ENCODE results near the gene NR1I3. TPM values are rescaled to one million over a fixed set of nuclear protein-coding genes. Genes with fewer than 3 reads are reported as not detected.

NR1I3 gene
- total RNA-seq, 1 donor from 2014 or later = not detected

DNA sequence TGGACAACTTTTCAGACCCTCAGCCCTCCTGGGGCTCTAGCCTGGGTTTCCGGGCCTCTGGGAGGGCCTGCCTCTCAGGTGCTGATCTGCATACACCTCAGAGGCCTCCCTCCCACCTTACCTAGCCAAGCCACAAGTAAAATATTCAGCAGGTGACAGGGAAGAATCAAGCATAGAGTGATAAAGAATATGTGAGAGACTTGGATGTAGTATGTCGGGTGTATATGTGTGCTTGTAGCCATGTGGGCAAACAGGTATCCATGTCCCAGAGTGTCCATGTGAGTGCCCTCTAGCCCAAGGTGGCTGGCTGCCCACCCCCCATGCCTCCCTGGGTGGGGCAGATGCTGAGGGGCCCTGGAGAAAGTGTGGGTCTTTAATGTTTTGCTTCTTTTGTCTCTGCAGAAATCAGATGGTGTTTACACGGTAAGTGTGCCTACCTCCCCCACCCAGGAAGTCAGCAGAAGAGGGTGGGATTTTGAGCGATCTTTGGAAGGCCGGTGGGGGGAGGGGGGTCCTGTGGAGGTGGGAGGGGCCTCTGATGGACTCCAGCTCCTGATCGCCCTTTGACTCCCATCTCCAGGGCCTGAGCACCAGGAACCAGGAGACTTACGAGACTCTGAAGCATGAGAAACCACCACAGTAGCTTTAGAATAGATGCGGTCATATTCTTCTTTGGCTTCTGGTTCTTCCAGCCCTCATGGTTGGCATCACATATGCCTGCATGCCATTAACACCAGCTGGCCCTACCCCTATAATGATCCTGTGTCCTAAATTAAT, 19.5 kb downstream of the NR1I3 start:
- intact Hi-C loops (cut with micrococcal nuclease) = no loop called here
- H3K4me3 Mint-ChIP-seq = no peak overlapping the region
- peaks cover 15% of the 10 kb centered on the region for H3K36me3 Mint-ChIP-seq (ENCODE audit: low read depth)
- no peaks in the 10 kb centered on the region for H3K27me3 Mint-ChIP-seq
- no peak for DNase-seq
- no peak overlapping the region for H3K27ac Mint-ChIP-seq
- H3K4me1 Mint-ChIP-seq = peaks cover 39% of the 10 kb centered on the region
- H3K9me3 Mint-ChIP-seq = no peaks in the 10 kb centered on the region

- peaks cover 39% of the 10 kb centered on the region for H3K4me1 Mint-ChIP-seq
- H3K27ac Mint-ChIP-seq = no peak overlapping the region
- DNase-seq = no peak
- no peaks in the 10 kb centered on the region for H3K27me3 Mint-ChIP-seq
- H3K9me3 Mint-ChIP-seq = no peaks in the 10 kb centered on the region
- H3K4me3 Mint-ChIP-seq = no peak overlapping the region
- H3K36me3 Mint-ChIP-seq (ENCODE audit: low read depth) = peaks cover 21% of the 10 kb centered on the region
- intact Hi-C loops (cut with micrococcal nuclease) = no loop called here
Observed at GRCh38 chr1:161217831-161218230, 20.2 kb downstream of the NR1I3 start.

DNA sequence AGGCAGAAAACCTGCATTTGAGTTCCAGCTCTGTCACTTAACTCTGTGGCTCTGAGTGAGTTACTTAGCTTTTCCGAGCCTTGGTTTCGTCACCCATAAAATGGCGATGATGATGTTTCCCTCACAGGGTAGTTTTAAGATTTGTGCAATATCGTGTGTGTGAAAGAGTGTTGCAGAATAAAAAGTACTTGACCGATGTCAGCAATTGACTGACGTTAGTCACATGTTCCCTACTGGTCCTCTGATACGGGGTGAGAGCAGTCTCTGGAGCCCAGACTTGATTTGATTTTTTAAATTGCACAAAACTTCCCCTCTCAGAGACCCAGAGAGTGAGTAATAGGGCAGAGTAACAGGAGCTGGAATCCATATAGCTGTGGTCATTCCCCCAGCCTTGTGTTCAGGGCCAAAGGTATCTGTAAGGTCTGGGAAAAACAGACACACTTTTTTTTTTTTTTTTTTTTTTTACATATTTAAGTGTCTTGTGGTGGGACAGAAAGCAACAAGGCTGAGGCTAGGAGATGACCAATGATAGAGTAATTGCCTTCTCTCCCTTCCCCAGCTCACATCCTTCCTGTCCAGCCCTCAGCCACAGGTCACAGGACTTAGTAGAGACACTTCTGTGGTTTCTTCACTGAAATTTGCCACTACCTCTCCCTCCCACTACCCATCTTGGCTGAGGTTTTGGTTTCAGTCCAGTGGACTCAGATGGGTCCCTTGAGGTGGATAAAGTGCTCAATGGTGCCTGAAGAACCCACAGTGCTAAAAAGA, 20.9 kb downstream of the NR1I3 start:
- H3K27me3 Mint-ChIP-seq = no peaks in the 10 kb centered on the region
- DNase-seq = peak; percentile 60
- H3K4me3 Mint-ChIP-seq = no peak overlapping the region
- no peaks in the 10 kb centered on the region for H3K9me3 Mint-ChIP-seq
- intact Hi-C loops (cut with micrococcal nuclease) = no loop called here
- peaks cover 39% of the 10 kb centered on the region for H3K4me1 Mint-ChIP-seq
- peaks cover 27% of the 10 kb centered on the region for H3K36me3 Mint-ChIP-seq (ENCODE audit: low read depth)
- H3K27ac Mint-ChIP-seq = peak overlapping the region; percentile 64

- no peak for DNase-seq
- H3K4me1 Mint-ChIP-seq = peaks cover 38% of the 10 kb centered on the region
- no peaks in the 10 kb centered on the region for H3K27me3 Mint-ChIP-seq
- peak within 1 kb of the TSS; percentile 31 for H3K27ac Mint-ChIP-seq
- H3K36me3 Mint-ChIP-seq (ENCODE audit: low read depth) = peaks cover 42% of the 10 kb centered on the region
- H3K4me3 Mint-ChIP-seq = peak within 1 kb of the TSS; percentile 44
- no peaks in the 10 kb centered on the region for H3K9me3 Mint-ChIP-seq
- intact Hi-C loops (cut with micrococcal nuclease) = no loop called here
Observed at GRCh38 chr1:161215076-161215475, 22.9 kb downstream of the NR1I3 start, which contains the start of gene FCER1G. FCER1G (plus strand) TSS chr1:161215295; CDS start chr1:161215322, 27 bp downstream.

GRCh38 chr1:161214369-161214768, 23.6 kb downstream of the NR1I3 start:
- no peak overlapping the region for H3K4me3 Mint-ChIP-seq
- peaks cover 49% of the 10 kb centered on the region for H3K36me3 Mint-ChIP-seq (ENCODE audit: low read depth)
- intact Hi-C loops (cut with micrococcal nuclease) = no loop called here
- no peak for DNase-seq
- no peaks in the 10 kb centered on the region for H3K27me3 Mint-ChIP-seq
- no peak overlapping the region for H3K27ac Mint-ChIP-seq
- H3K9me3 Mint-ChIP-seq = no peaks in the 10 kb centered on the region
- peaks cover 42% of the 10 kb centered on the region for H3K4me1 Mint-ChIP-seq

DNA sequence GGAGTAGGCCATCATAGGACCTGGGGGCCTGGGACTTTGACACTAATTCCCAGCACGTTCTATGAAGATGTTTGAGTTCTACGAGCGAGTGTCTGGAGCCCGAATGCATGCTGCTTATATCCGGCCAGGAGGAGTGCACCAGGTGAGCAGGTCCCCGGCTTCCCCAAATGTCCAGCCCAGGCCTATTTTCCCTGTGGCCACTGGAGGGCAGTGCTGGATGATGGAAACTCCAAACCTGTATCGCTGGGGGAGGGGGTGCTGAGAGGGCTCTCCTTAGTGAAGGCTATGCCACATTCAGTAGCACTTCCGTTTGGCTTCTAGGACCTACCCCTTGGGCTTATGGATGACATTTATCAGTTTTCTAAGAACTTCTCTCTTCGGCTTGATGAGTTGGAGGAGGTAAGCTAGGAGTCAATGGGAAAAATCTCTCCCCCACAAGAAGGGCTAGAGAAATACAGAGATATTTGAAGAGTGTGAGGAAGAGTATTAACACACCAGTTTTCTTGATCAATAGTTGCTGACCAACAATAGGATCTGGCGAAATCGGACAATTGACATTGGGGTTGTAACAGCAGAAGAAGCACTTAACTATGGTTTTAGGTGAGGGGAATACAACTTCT, 28.1 kb downstream of the NR1I3 start:
- Mint-ChIP-seq H3K36me3 (ENCODE audit: low read depth) (peaks cover 62% of the 10 kb centered on the region), H3K9me3 (no peaks in the 10 kb centered on the region), H3K27ac (no peak overlapping the region), H3K4me1 (peaks cover 34% of the 10 kb centered on the region), H3K27me3 (no peaks in the 10 kb centered on the region), H3K4me3 (no peak overlapping the region)
- DNase-seq = peak; percentile 92
- intact Hi-C loops (cut with micrococcal nuclease) = loop anchor here (2.0 to 5.0 kb wide), 2 partner anchors 15 to 82 kb away; no protein-coding TSS in a partner anchor

GRCh38 chr1:161207173-161207572, 30.8 kb downstream of the NR1I3 start:
- Mint-ChIP-seq H3K4me1 (peaks cover 40% of the 10 kb centered on the region), H3K27me3 (no peaks in the 10 kb centered on the region), H3K36me3 (ENCODE audit: low read depth) (peaks cover 55% of the 10 kb centered on the region), H3K27ac (no peak overlapping the region), H3K4me3 (no peak overlapping the region), H3K9me3 (no peaks in the 10 kb centered on the region)
- no peak for DNase-seq
- intact Hi-C loops (cut with micrococcal nuclease) = loop anchor here (5.0 kb wide), 1 partner anchor 85 kb away; no protein-coding TSS in a partner anchor

- H3K27ac Mint-ChIP-seq = no peak overlapping the region
- H3K9me3 Mint-ChIP-seq = no peaks in the 10 kb centered on the region
- no peak overlapping the region for H3K4me3 Mint-ChIP-seq
- H3K36me3 Mint-ChIP-seq (ENCODE audit: low read depth) = peaks cover 49% of the 10 kb centered on the region
- intact Hi-C loops (cut with micrococcal nuclease) = loop anchor here (5.0 kb wide), 1 partner anchor 86 kb away; no protein-coding TSS in a partner anchor
- H3K27me3 Mint-ChIP-seq = no peaks in the 10 kb centered on the region
- peaks cover 45% of the 10 kb centered on the region for H3K4me1 Mint-ChIP-seq
- no peak for DNase-seq
Observed at GRCh38 chr1:161206411-161207140, 31.4 kb downstream of the NR1I3 start.

DNA sequence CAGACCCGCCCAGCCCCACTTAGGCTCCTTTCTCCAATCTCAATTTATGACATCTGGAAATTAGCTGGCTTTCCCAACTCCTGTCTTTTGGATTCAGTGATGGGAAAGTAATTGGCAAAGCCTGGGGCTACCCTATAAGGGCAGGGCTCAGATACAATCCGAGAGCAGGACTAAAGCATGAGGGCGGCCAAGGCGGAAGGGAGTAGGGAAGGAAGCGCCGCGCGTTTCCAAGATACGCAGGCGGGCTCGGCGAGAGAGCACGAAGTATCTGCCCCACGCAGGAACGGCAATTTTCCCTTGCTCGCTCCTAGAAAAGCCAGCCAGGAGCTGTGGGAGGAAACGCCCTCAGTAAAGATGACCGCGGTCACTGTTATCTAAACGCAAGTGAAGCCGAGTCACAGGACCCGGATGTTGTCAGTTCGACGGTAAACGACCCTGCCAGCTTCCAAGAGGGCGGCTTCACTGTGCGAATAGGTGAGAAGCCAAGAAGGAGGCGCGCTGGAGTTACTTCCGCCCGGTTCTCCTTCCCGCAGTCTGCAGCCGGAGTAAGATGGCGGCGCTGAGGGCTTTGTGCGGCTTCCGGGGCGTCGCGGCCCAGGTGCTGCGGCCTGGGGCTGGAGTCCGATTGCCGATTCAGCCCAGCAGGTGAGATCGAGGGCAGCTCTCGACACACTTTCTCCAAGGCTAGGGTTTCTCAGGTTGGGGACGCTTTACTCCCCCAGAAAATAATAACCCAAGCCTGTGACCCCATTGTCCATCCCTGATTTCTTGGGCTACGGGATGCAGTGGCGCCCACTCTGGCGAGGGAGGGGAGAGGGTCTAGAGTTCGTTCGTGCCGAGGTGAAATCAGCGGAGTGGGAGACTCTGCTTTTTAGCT, 35.9 kb downstream of the NR1I3 start, which contains the start of gene NDUFS2:
TSS of gene NDUFS2 (plus strand) at position 532 of the 877 bp plus-strand sequence. CDS start at position 551, 19 bp downstream.
- Mint-ChIP-seq H3K27ac (peak within 1 kb of the TSS; percentile 96), H3K9me3 (no peaks in the 10 kb centered on the region), H3K36me3 (ENCODE audit: low read depth) (peaks cover 25% of the 10 kb centered on the region), H3K4me3 (peak within 1 kb of the TSS; percentile 94), H3K27me3 (no peaks in the 10 kb centered on the region), H3K4me1 (peaks cover 61% of the 10 kb centered on the region)
- intact Hi-C loops (cut with micrococcal nuclease) = loop anchor here (1.0 to 2.0 kb wide), 4 partner anchors 17 to 157 kb away; partner anchors contain the start of genes DEDD and USF1
- DNase-seq = peak; percentile 98

DNA sequence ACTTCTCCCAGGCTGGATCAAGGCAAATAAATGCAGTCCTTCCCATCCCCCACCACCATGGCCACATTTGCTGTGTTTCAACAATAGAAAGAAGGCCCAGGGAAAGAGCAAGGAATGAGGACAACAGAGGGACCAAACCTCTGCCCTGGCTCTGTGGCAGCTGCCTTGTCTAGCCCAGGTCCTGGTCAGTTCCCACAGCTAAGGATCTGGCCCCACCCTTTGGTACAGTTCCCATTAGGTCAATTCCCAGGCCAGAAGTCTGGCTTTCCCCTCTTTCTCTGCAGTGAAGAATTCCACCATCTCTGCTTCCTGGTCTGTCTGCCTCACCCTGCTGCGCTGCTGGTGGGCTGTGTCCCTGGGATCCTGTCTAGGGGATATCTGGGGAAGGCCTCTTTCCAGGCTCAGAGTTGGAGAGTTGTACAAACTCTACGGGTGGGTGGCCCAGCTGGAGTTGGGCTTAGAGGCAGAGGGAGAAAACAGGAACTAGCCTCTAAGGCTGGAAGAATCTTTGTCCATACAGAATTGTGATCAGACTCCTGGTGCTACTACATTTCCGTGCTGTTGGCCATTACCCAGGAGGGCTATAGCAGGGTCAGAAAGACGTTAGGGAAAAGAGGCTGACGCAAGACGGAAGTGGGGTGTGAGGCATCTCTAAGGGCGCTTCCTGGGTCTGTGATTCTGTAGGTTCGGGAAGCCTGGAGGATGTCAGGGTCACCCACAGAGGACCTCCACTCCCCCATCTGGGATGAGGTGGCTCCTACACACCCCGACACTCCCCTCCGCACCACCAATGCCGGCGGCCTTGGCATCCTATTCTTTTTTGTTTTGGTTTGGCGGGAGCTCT, 36.8 kb downstream of the NR1I3 start:
- intact Hi-C loops (cut with micrococcal nuclease) = no loop called here
- Mint-ChIP-seq H3K36me3 (ENCODE audit: low read depth) (peaks cover 22% of the 10 kb centered on the region), H3K9me3 (no peaks in the 10 kb centered on the region), H3K27me3 (no peaks in the 10 kb centered on the region), H3K4me3 (peak overlapping the region; percentile 94), H3K27ac (peak overlapping the region; percentile 96), H3K4me1 (peaks cover 55% of the 10 kb centered on the region)
- no peak for DNase-seq

- Mint-ChIP-seq H3K9me3 (no peaks in the 10 kb centered on the region), H3K27me3 (no peaks in the 10 kb centered on the region), H3K4me3 (peak overlapping the region; percentile 94), H3K4me1 (peaks cover 54% of the 10 kb centered on the region), H3K36me3 (ENCODE audit: low read depth) (peaks cover 19% of the 10 kb centered on the region), H3K27ac (peak overlapping the region; percentile 96)
- peak; percentile 72 for DNase-seq
- intact Hi-C loops (cut with micrococcal nuclease) = no loop called here
Observed at GRCh38 chr1:161200421-161200991, 37.5 kb downstream of the NR1I3 start.

Data from activated CD4-positive, alpha-beta T cell treated with anti-CD3 and anti-CD28 coated beads, Interleukin-2, amount 10 ng/mL, durations not matched to agents 24 days and 14 days (primary cell).